ENCODE results near the gene CD5L. TPM values are rescaled to one million over a fixed set of nuclear protein-coding genes. Genes with fewer than 3 reads are reported as not detected.

CD5L gene
- total and polyA plus RNA-seq, 11 donors, result 0.04 to 1.4 (median 0.54) TPM; not detected in 3

GRCh38 chr1:157870490-157870889 lies 28.9 kb upstream of the CD5L start:
- Histone ChIP-seq H3K4me3 (no peak overlapping the region), H3K4me1 (no peaks in the 10 kb centered on the region), H3K27ac (no peak overlapping the region), H3K27me3 (peaks cover 0 to 11% (median 0%) of the 10 kb centered on the region in 9 donors), H3K36me3 (no peaks in the 10 kb centered on the region), H3K9me3 (no peaks in the 10 kb centered on the region)
- no peak for DNase-seq
- intact Hi-C loops (cut with DNase I), result loop anchor here in 3 of 10 donors (10.0 kb wide), 1 partner anchor 254 kb away; a partner anchor contains a TSS
- TF ChIP-seq CTCF (IDR thresholded peaks at IDR 0.05) (no peak), POLR2A (IDR thresholded peaks at IDR 0.05) (no peak)
- no peak for ATAC-seq

GRCh38 chr1:157868654-157869053 lies 27.0 kb upstream of the CD5L start:
- DNase-seq (no peak), ATAC-seq (no peak)
- no peak overlapping the region for H3K4me3 ChIP-seq
- 85 to 90% (median 87%) methylated on average over 1 of the region's 1 CpG for WGBS, 4 donors
- intact Hi-C loops (cut with DNase I), result no loop called here
- no peaks in the 10 kb centered on the region for H3K9me3 ChIP-seq
- H3K27ac ChIP-seq, result no peak overlapping the region
- no peak for TF ChIP-seq CTCF (IDR thresholded peaks at IDR 0.05)
- TF ChIP-seq POLR2A (IDR thresholded peaks at IDR 0.05), result no peak
- peaks cover 0 to 11% (median 0%) of the 10 kb centered on the region in 9 donors for H3K27me3 ChIP-seq
- H3K36me3 ChIP-seq, result no peaks in the 10 kb centered on the region
- no peaks in the 10 kb centered on the region for H3K4me1 ChIP-seq

GRCh38 chr1:157862114-157863070 lies 20.8 kb upstream of the CD5L start:
- peaks cover 0 to 7% (median 0%) of the 10 kb centered on the region in 9 donors for H3K27me3 ChIP-seq

More at GRCh38 chr1:157862114-157863070, 20.8 kb upstream of the CD5L start:
- DNase-seq (no peak), ATAC-seq (no peak)
- no peak overlapping the region for H3K4me3 ChIP-seq
- no peaks in the 10 kb centered on the region for H3K4me1 ChIP-seq
- no peak overlapping the region for H3K27ac ChIP-seq
- no peaks in the 10 kb centered on the region for H3K9me3 ChIP-seq
- H3K36me3 ChIP-seq, result no peaks in the 10 kb centered on the region
- TF ChIP-seq CTCF (IDR thresholded peaks at IDR 0.05) (no peak), POLR2A (IDR thresholded peaks at IDR 0.05) (no peak)
- intact Hi-C loops (cut with DNase I), result no loop called here
- 76 to 88% (median 80%) methylated on average over 6 of the region's 6 CpGs for WGBS, 4 donors

Data from heart left ventricle (tissue), 16 donors.